DOHH2 (cell line): ENCODE data around the gene TIMP3.

ENCODE experiments used
- H3F3A ChIP-seq: fragments of 200-600 bp; sonication (generic), shearing (Covaris generic); 2 replicates; pipeline ENCODE4 v1.6.0; 2016; ENCODE audit warnings: antibody characterized with exemption, mild to moderate bottlenecking; ENCODE audit not compliant: control insufficient read depth, insufficient read depth
- H3K27ac ChIP-seq: fragments of 200-600 bp; sonication (generic); 2 replicates; pipeline ENCODE4 v1.5.1; 2014; ENCODE audit warnings: low read depth, mild to moderate bottlenecking, low read length, moderate library complexity
- H3K27me3 ChIP-seq: fragments of 200-600 bp; sonication (generic); 2 replicates; pipeline ENCODE4 v1.6.1; 2014; ENCODE audit warnings: mild to moderate bottlenecking, low read length, mixed read lengths; ENCODE audit not compliant: control insufficient read depth
- H3K36me3 ChIP-seq: fragments of 200-600 bp; sonication (generic); 2 replicates; pipeline ENCODE4 v1.6.1; 2014; ENCODE audit warnings: mild to moderate bottlenecking, low read length, moderate library complexity, mixed read lengths; ENCODE audit not compliant: control insufficient read depth
- H3K4me1 ChIP-seq: fragments of 200-600 bp; sonication (generic); 2 replicates; pipeline ENCODE4 v1.6.1; 2014; ENCODE audit warnings: mild to moderate bottlenecking, low read length, mixed read lengths; ENCODE audit not compliant: control insufficient read depth
- H3K4me2 ChIP-seq: fragments of 200-600 bp; sonication (generic); 2 replicates; pipeline ENCODE4 v1.6.0; 2014; ENCODE audit warnings: mild to moderate bottlenecking, low read length, moderate library complexity
- H3K4me3 ChIP-seq: fragments of 200-600 bp; sonication (generic); 2 replicates; pipeline ENCODE4 v1.5.1; 2014; ENCODE audit warnings: mild to moderate bottlenecking, low read length, mixed read lengths
- H3K79me2 ChIP-seq: fragments of 200-600 bp; sonication (generic); 2 replicates; pipeline ENCODE4 v1.6.1; 2014; ENCODE audit warnings: mild to moderate bottlenecking, low read length, mixed read lengths; ENCODE audit not compliant: control insufficient read depth
- H3K9me2 ChIP-seq: fragments of 200-600 bp; sonication (generic); replicated peaks from 2 replicates; pipeline ENCODE4 v1.6.1; 2014; ENCODE audit warnings: mild to moderate bottlenecking, low read length, mixed read lengths; ENCODE audit not compliant: control insufficient read depth
- H3K9me3 ChIP-seq: fragments of 200-600 bp; sonication (generic); 2 replicates; pipeline ENCODE4 v1.6.1; 2014; ENCODE audit warnings: antibody characterized with exemption, low read length, mixed read lengths; ENCODE audit not compliant: control insufficient read depth, insufficient read depth
- H4K20me1 ChIP-seq: fragments of 200-600 bp; sonication (generic); 2 replicates; pipeline ENCODE4 v1.6.0; 2014; ENCODE audit warnings: low read depth, mild to moderate bottlenecking, antibody characterized with exemption, low read length, moderate library complexity; ENCODE audit not compliant: control insufficient read depth, insufficient read depth
- CTCF ChIP-seq: fragments of 200-600 bp; sonication (generic); IDR thresholded peaks from one replicate; pipeline ENCODE4 v1.5.1; 2014; ENCODE audit warnings: antibody characterized with exemption, mild to moderate bottlenecking, low read depth, low read length; ENCODE audit not compliant: poor library complexity, severe bottlenecking
- EZH2phosphoT487 ChIP-seq: fragments of 200-600 bp; sonication (generic); IDR thresholded peaks from 2 replicates; pipeline ENCODE4 v1.6.1; 2017; ENCODE audit warnings: borderline replicate concordance, mild to moderate bottlenecking, antibody characterized with exemption, low read length, moderate library complexity, mixed read lengths

Gene TIMP3

GRCh38 chr22:32850591-32851517 lies 49.3 kb downstream of the TIMP3 start:
- no peaks in the 10 kb centered on the region for H3F3A ChIP-seq
- H3K9me2 ChIP-seq, result no peaks in the 10 kb centered on the region
- no peak overlapping the region for H3K4me3 ChIP-seq
- H3K79me2 ChIP-seq, result no peaks in the 10 kb centered on the region
- H3K27ac ChIP-seq, result no peak overlapping the region
- H3K4me1 ChIP-seq, result peaks cover 12% of the 10 kb centered on the region
- peaks cover 15% of the 10 kb centered on the region for H3K27me3 ChIP-seq
- H3K4me2 ChIP-seq, result no peak overlapping the region
- H3K9me3 ChIP-seq, result no peaks in the 10 kb centered on the region
- no peak for TF ChIP-seq CTCF
- no peak for TF ChIP-seq EZH2phosphoT487
- no peaks in the 10 kb centered on the region for H4K20me1 ChIP-seq
- H3K36me3 ChIP-seq, result no peaks in the 10 kb centered on the region

GRCh38 chr22:32852395-32853251 lies 51.1 kb downstream of the TIMP3 start:
- Histone ChIP-seq H3K27ac (no peak overlapping the region), H3K4me2 (peak overlapping the region; percentile 38), H3K9me2 (no peaks in the 10 kb centered on the region), H3F3A (no peaks in the 10 kb centered on the region), H3K79me2 (no peaks in the 10 kb centered on the region), H3K36me3 (no peaks in the 10 kb centered on the region), H3K9me3 (no peaks in the 10 kb centered on the region), H3K4me3 (0 out of 2 replicates have a peak overlapping the region, but pooled peaks have one; percentile 19), H4K20me1 (no peaks in the 10 kb centered on the region), H3K4me1 (peaks cover 12% of the 10 kb centered on the region), H3K27me3 (peaks cover 18% of the 10 kb centered on the region)
- no peak for TF ChIP-seq EZH2phosphoT487
- no peak for TF ChIP-seq CTCF

GRCh38 chr22:32853662-32854061 lies 52.2 kb downstream of the TIMP3 start:
- no peaks in the 10 kb centered on the region for H3K36me3 ChIP-seq
- H3K4me3 ChIP-seq, result no peak overlapping the region
- TF ChIP-seq EZH2phosphoT487 (no peak), CTCF (no peak)
- H4K20me1 ChIP-seq, result no peaks in the 10 kb centered on the region
- peaks cover 12% of the 10 kb centered on the region for H3K4me1 ChIP-seq
- peaks cover 16% of the 10 kb centered on the region for H3K27me3 ChIP-seq
- H3K79me2 ChIP-seq, result no peaks in the 10 kb centered on the region
- no peaks in the 10 kb centered on the region for H3F3A ChIP-seq
- no peak overlapping the region for H3K27ac ChIP-seq
- no peaks in the 10 kb centered on the region for H3K9me3 ChIP-seq
- H3K9me2 ChIP-seq, result no peaks in the 10 kb centered on the region
- no peak overlapping the region for H3K4me2 ChIP-seq
